ENCODE results near the gene STH.

The STH gene

GRCh38 chr17:45982791-45983613 lies 16.0 kb upstream of the STH start:
- Histone ChIP-seq H2AFZ (ENCODE audit: low read depth, low read length) (no peak overlapping the region), H3K27me3 (ENCODE audit: insufficient read depth, low read length) (no peaks in the 10 kb centered on the region), H3K36me3 (ENCODE audit: insufficient read depth, low read length) (no peaks in the 10 kb centered on the region), H3K4me3 (ENCODE audit: low read length) (no peak overlapping the region), H3K9me3 (ENCODE audit: low read length) (no peaks in the 10 kb centered on the region), H3K4me1 (ENCODE audit: insufficient read depth, low read length) (peaks cover 12% of the 10 kb centered on the region)

DNA sequence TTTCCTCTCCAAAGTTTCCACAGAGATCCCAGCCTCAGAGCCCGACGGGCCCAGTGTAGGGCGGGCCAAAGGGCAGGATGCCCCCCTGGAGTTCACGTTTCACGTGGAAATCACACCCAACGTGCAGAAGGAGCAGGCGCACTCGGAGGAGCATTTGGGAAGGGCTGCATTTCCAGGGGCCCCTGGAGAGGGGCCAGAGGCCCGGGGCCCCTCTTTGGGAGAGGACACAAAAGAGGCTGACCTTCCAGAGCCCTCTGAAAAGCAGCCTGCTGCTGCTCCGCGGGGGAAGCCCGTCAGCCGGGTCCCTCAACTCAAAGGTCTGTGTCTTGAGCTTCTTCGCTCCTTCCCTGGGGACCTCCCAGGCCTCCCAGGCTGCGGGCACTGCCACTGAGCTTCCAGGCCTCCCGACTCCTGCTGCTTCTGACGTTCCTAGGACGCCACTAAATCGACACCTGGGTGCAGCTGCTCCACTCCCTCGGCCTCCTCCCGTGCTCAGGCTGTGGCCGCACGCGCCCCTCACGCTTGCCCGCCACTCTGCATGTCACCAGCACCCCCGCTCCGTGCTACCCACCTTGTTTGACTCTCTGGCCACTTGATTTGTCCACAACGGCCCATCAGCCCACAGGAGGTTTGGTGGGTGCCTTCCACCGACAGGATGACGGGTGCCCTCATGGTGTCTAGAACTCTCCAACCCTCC lies 15.3 kb upstream of the STH start:
- no peak overlapping the region for H3K4me3 ChIP-seq (ENCODE audit: low read length)
- H3K27me3 ChIP-seq (ENCODE audit: insufficient read depth, low read length), result no peaks in the 10 kb centered on the region
- H3K4me1 ChIP-seq (ENCODE audit: insufficient read depth, low read length), result peaks cover 12% of the 10 kb centered on the region
- H3K9me3 ChIP-seq (ENCODE audit: low read length), result no peaks in the 10 kb centered on the region
- H2AFZ ChIP-seq (ENCODE audit: low read depth, low read length), result no peak overlapping the region
- no peaks in the 10 kb centered on the region for H3K36me3 ChIP-seq (ENCODE audit: insufficient read depth, low read length)

DNA sequence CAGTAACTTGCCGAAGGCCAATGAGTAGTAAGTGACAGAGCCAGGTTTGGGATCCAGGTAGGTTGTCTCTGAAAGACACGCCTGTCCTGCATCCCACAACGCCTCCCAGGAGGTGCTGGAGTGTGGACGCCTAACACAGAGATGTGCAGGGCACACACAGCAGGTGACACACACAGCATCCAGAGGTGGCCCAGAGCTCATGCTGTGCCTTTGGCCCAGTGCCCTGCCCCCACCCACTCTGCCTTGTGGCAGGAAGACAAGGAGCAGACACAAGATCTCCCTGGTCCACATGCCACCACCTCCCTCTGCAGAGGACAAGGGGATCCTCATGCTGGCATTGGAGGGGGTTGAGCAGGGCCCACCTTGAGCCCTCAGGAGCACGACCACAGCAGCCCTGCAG lies 14.7 kb upstream of the STH start:
- peaks cover 6% of the 10 kb centered on the region for H3K4me1 ChIP-seq (ENCODE audit: insufficient read depth, low read length)
- no peaks in the 10 kb centered on the region for H3K9me3 ChIP-seq (ENCODE audit: low read length)
- H2AFZ ChIP-seq (ENCODE audit: low read depth, low read length), result no peak overlapping the region
- H3K4me3 ChIP-seq (ENCODE audit: low read length), result no peak overlapping the region
- H3K27me3 ChIP-seq (ENCODE audit: insufficient read depth, low read length), result no peaks in the 10 kb centered on the region
- H3K36me3 ChIP-seq (ENCODE audit: insufficient read depth, low read length), result no peaks in the 10 kb centered on the region

DNA sequence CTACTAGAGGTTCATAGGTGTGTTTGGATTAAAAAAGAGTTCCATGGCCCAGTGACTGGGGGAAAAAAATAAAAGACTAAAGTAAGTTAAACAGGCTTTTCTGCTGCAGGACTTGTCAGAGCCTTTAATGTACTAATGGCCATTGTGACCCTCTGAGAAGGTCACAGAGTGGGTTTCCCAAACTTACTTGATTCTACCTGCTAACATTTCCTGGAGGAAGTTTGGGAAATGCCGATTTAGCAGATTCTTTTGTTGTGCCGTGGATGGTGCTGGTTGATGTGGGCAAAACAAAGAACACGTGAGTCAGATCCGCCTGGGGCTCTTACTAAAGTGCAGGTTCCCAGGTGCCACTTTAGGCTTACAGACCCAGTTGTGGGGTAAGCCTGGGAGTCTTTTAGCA lies 13.6 kb upstream of the STH start:
- H3K27me3 ChIP-seq (ENCODE audit: insufficient read depth, low read length), result no peaks in the 10 kb centered on the region
- no peaks in the 10 kb centered on the region for H3K9me3 ChIP-seq (ENCODE audit: low read length)
- no peak overlapping the region for H2AFZ ChIP-seq (ENCODE audit: low read depth, low read length)
- H3K4me3 ChIP-seq (ENCODE audit: low read length), result no peak overlapping the region
- H3K36me3 ChIP-seq (ENCODE audit: insufficient read depth, low read length), result no peaks in the 10 kb centered on the region
- peaks cover 2% of the 10 kb centered on the region for H3K4me1 ChIP-seq (ENCODE audit: insufficient read depth, low read length)

DNA sequence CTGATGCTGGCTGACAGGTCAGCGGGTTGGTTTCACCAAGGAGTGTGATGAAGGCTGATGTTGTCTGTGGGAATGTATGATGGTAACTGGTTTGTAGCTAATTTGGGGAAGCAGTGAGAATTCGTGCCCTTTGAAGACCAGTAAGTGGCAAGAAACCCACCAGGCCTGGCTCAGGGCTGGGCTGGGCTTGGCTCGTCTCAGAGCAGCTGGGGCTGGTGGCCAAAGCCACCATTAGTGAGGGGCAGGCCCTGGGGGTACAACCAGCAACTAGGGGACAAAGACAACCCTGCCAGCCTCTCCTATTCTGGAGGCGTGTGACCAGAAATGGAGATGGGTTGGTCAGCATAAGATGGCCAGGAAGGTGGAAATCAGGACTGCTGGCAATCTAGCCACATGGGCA lies 13.0 kb upstream of the STH start:
- H3K36me3 ChIP-seq (ENCODE audit: insufficient read depth, low read length), result no peaks in the 10 kb centered on the region
- no peaks in the 10 kb centered on the region for H3K27me3 ChIP-seq (ENCODE audit: insufficient read depth, low read length)
- H3K4me3 ChIP-seq (ENCODE audit: low read length), result no peak overlapping the region
- H3K4me1 ChIP-seq (ENCODE audit: insufficient read depth, low read length), result peaks cover 2% of the 10 kb centered on the region
- no peak overlapping the region for H2AFZ ChIP-seq (ENCODE audit: low read depth, low read length)
- H3K9me3 ChIP-seq (ENCODE audit: low read length), result no peaks in the 10 kb centered on the region

DNA sequence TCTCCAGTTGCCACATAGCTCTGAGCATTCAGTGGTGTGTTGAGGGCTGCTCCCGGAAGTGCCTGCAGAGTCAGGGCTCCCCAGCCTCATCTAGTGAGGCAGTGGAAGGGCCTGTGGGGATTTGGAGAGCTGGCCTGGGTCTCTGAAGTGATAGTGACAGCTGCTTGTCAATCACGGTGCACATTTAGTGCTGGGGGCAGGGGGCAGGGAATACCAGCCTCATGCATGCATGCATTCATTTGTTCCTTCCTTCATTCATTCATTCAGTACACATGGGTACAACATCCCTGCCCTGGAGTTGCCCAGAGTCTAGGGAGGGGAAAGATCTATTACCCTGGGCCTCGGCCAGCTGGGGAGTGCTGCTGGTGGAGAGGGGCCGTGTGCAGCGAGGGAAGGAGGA lies 11.3 kb upstream of the STH start:
- Histone ChIP-seq H3K36me3 (ENCODE audit: insufficient read depth, low read length) (no peaks in the 10 kb centered on the region), H3K4me1 (ENCODE audit: insufficient read depth, low read length) (peaks cover 2% of the 10 kb centered on the region), H3K9me3 (ENCODE audit: low read length) (no peaks in the 10 kb centered on the region), H3K4me3 (ENCODE audit: low read length) (no peak overlapping the region), H2AFZ (ENCODE audit: low read depth, low read length) (no peak overlapping the region), H3K27me3 (ENCODE audit: insufficient read depth, low read length) (no peaks in the 10 kb centered on the region)

- no peak overlapping the region for H3K4me3 ChIP-seq (ENCODE audit: low read length)
- no peak overlapping the region for H2AFZ ChIP-seq (ENCODE audit: low read depth, low read length)
- no peaks in the 10 kb centered on the region for H3K36me3 ChIP-seq (ENCODE audit: insufficient read depth, low read length)
- no peaks in the 10 kb centered on the region for H3K4me1 ChIP-seq (ENCODE audit: insufficient read depth, low read length)
- H3K27me3 ChIP-seq (ENCODE audit: insufficient read depth, low read length), result no peaks in the 10 kb centered on the region
- H3K9me3 ChIP-seq (ENCODE audit: low read length), result no peaks in the 10 kb centered on the region
These were observed 9.3 kb upstream of the STH start for GRCh38 chr17:45989759-45990158.

- Histone ChIP-seq H3K4me1 (ENCODE audit: insufficient read depth, low read length) (no peaks in the 10 kb centered on the region), H2AFZ (ENCODE audit: low read depth, low read length) (no peak overlapping the region), H3K27me3 (ENCODE audit: insufficient read depth, low read length) (no peaks in the 10 kb centered on the region), H3K36me3 (ENCODE audit: insufficient read depth, low read length) (no peaks in the 10 kb centered on the region), H3K4me3 (ENCODE audit: low read length) (no peak overlapping the region), H3K9me3 (ENCODE audit: low read length) (no peaks in the 10 kb centered on the region)
These were observed 8.2 kb upstream of the STH start for GRCh38 chr17:45990886-45991285.

GRCh38 chr17:45991341-45991740 lies 7.7 kb upstream of the STH start:
- H3K9me3 ChIP-seq (ENCODE audit: low read length), result no peaks in the 10 kb centered on the region
- no peaks in the 10 kb centered on the region for H3K27me3 ChIP-seq (ENCODE audit: insufficient read depth, low read length)
- no peak overlapping the region for H2AFZ ChIP-seq (ENCODE audit: low read depth, low read length)
- no peaks in the 10 kb centered on the region for H3K36me3 ChIP-seq (ENCODE audit: insufficient read depth, low read length)
- H3K4me1 ChIP-seq (ENCODE audit: insufficient read depth, low read length), result no peaks in the 10 kb centered on the region
- H3K4me3 ChIP-seq (ENCODE audit: low read length), result no peak overlapping the region

GRCh38 chr17:45992175-45992574 lies 6.9 kb upstream of the STH start:
- Histone ChIP-seq H3K36me3 (ENCODE audit: insufficient read depth, low read length) (no peaks in the 10 kb centered on the region), H3K27me3 (ENCODE audit: insufficient read depth, low read length) (no peaks in the 10 kb centered on the region), H3K4me3 (ENCODE audit: low read length) (no peak overlapping the region), H2AFZ (ENCODE audit: low read depth, low read length) (no peak overlapping the region), H3K4me1 (ENCODE audit: insufficient read depth, low read length) (no peaks in the 10 kb centered on the region), H3K9me3 (ENCODE audit: low read length) (no peaks in the 10 kb centered on the region)

DNA sequence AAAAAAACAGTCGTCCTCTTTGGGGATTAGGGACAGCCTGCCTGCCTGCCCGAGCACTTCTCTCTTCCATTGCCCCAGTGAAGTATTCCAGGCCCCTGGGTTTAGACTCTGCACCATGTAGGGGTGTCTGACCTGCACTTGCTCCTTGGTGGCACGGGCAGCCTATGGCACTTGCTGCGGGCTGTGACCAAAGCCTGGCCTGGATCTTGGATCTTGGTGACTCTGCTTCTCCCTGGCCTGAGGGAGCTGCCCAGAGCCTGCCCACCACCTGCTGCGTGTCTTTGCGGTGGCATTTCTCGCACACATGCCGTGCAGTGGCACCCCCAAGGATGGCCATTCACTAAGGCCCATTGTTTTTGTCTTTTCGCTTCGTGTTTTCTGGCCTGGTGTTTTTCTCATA lies 6.1 kb upstream of the STH start:
- Histone ChIP-seq H2AFZ (ENCODE audit: low read depth, low read length) (no peak overlapping the region), H3K4me1 (ENCODE audit: insufficient read depth, low read length) (no peaks in the 10 kb centered on the region), H3K4me3 (ENCODE audit: low read length) (no peak overlapping the region), H3K36me3 (ENCODE audit: insufficient read depth, low read length) (no peaks in the 10 kb centered on the region), H3K27me3 (ENCODE audit: insufficient read depth, low read length) (no peaks in the 10 kb centered on the region), H3K9me3 (ENCODE audit: low read length) (no peaks in the 10 kb centered on the region)

DNA sequence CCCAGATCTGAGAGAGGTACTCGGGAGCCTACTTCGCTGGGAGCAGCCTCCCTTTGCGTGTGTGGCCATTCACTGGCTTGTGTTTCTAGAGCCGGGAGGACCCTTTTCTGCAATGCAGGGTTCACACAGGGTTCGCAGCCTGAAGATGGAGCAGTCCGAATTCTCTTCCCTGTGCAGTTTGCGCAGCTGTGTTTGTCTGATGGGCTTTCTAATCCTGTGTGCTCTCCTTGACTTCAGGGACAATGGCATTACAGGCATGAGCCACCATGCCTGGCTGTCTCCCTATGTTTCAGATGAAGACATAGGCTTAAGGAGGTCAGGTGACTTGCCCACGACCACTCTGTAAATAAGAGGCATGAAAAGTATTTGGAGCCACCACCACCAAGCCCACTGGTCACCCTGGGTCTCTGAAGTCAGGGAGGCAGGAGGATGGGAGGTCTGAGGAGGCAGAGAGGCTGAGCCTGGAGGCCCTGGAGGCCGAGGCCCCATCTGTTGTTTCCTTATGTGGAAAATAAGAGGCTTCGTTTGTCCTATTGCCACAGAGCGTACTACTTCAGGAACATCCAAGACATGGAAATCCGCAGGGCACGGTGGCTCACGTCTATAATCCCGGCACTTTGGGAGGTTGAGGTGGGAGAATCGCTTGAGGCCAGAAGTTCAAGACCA lies 5.0 kb upstream of the STH start:
- no peaks in the 10 kb centered on the region for H3K27me3 ChIP-seq (ENCODE audit: insufficient read depth, low read length)
- no peaks in the 10 kb centered on the region for H3K36me3 ChIP-seq (ENCODE audit: insufficient read depth, low read length)
- no peaks in the 10 kb centered on the region for H3K4me1 ChIP-seq (ENCODE audit: insufficient read depth, low read length)
- no peak overlapping the region for H3K4me3 ChIP-seq (ENCODE audit: low read length)
- H2AFZ ChIP-seq (ENCODE audit: low read depth, low read length), result no peak overlapping the region
- no peaks in the 10 kb centered on the region for H3K9me3 ChIP-seq (ENCODE audit: low read length)

DNA sequence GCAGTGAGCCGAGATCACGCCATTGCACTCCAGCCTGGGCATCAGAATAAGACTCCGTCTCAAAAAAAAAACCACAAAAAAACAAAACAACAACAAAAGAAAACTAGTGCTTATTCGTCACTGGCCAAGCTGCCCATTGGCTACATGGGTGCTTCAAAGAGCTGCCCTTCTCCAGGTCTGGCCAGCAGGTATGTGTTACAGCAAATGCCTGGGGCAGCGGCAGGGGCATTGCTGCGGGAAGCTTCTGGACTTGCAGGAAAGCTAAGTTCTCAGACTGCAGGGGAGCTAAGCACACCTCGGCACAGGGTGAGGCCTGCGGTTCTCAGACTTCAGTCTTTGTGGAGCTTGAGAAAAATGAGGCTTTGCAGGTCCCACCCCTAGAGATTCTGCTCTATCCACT lies 4.1 kb upstream of the STH start:
- Histone ChIP-seq H3K27me3 (ENCODE audit: insufficient read depth, low read length) (no peaks in the 10 kb centered on the region), H3K36me3 (ENCODE audit: insufficient read depth, low read length) (no peaks in the 10 kb centered on the region), H3K4me3 (ENCODE audit: low read length) (no peak overlapping the region), H3K9me3 (ENCODE audit: low read length) (no peaks in the 10 kb centered on the region), H3K4me1 (ENCODE audit: insufficient read depth, low read length) (no peaks in the 10 kb centered on the region), H2AFZ (ENCODE audit: low read depth, low read length) (no peak overlapping the region)
